WTC11 (cell line): ENCODE data around the gene DMAC1. TPM values are rescaled to one million over a fixed set of nuclear protein-coding genes. Genes with fewer than 3 reads are reported as not detected.

ENCODE experiments used
- ATAC-seq: fragments of 200-7000 bp; cut with Tn5 transposase; 2 replicates; pipeline ENCODE4 v1.10.0; 2021; ENCODE audit warnings: mild to moderate bottlenecking, moderate library complexity
- CTCF ChIA-PET: fragments of 300-600 bp; sonication (Branson Sonifier 250); formaldehyde crosslinking; loops from one replicate; lab custom pipeline; 2021; ENCODE audit warnings: antibody characterized with exemption; lab: Charles Lee
- POLR2A ChIA-PET: fragments of 350-600 bp; sonication (Branson Sonifier 250); formaldehyde crosslinking; loops from one replicate; lab custom pipeline; 2021; ENCODE audit warnings: antibody characterized with exemption; lab: Charles Lee
- DNase-seq: peaks from one replicate; pipeline ENCODE4 v3.0.0; 2021; ENCODE audit warnings: low spot score
- H3K27ac Mint-ChIP-seq: 2 replicates; pipeline ENCODE4 v1.8.0; 2021; ENCODE audit warnings: mixed read lengths
- H3K27me3 Mint-ChIP-seq: 2 replicates; pipeline ENCODE4 v1.8.0; 2021; ENCODE audit warnings: low read depth, mild to moderate bottlenecking, moderate library complexity, mixed read lengths
- H3K36me3 Mint-ChIP-seq: 2 replicates; pipeline ENCODE4 v1.8.0; 2021; ENCODE audit warnings: mixed read lengths
- H3K4me1 Mint-ChIP-seq: 2 replicates; pipeline ENCODE4 v1.8.0; 2022; ENCODE audit warnings: mixed read lengths
- H3K4me3 Mint-ChIP-seq: 2 replicates; pipeline ENCODE4 v1.8.0; 2021; ENCODE audit warnings: mild to moderate bottlenecking, moderate library complexity, mixed read lengths
- H3K9me3 Mint-ChIP-seq: 2 replicates; pipeline ENCODE4 v1.8.0; 2021; ENCODE audit warnings: mixed read lengths
- CREB1 ChIP-seq: sonication (generic); formaldehyde crosslinking; IDR thresholded peaks from 2 replicates; pipeline ENCODE4 v1.8.0; 2023; ENCODE audit warnings: mild to moderate bottlenecking, missing genetic modification reagents
- HMGA2 ChIP-seq: fragments of 250-450 bp; sonication (Bioruptor Pico); IDR thresholded peaks from 2 replicates; pipeline ENCODE4 v1.4.0; 2021; ENCODE audit warnings: mild to moderate bottlenecking, moderate library complexity
- IRF2 ChIP-seq: sonication (generic); formaldehyde crosslinking; IDR thresholded peaks from 2 replicates; pipeline ENCODE4 v1.8.0; 2022; ENCODE audit warnings: low read depth, missing genetic modification reagents, borderline replicate concordance
- JAZF1 ChIP-seq: fragments of 250-450 bp; sonication (Bioruptor Pico); IDR thresholded peaks from 2 replicates; pipeline ENCODE4 v1.9.0; 2021; ENCODE audit warnings: moderate library complexity, mild to moderate bottlenecking, inconsistent platforms
- MYBL2 ChIP-seq: sonication (generic); formaldehyde crosslinking; IDR thresholded peaks from 2 replicates; pipeline ENCODE4 v1.8.1; 2023; ENCODE audit warnings: mild to moderate bottlenecking, moderate library complexity, missing genetic modification reagents
- NR3C1 ChIP-seq: sonication (generic); formaldehyde crosslinking; conservative IDR thresholded peaks from 2 replicates; pipeline ENCODE4 v1.8.1; 2023; ENCODE audit warnings: low read depth, mild to moderate bottlenecking, missing genetic modification reagents
- PRRX2 ChIP-seq: fragments of 250-450 bp; sonication (Bioruptor Pico); IDR thresholded peaks from 2 replicates; pipeline ENCODE4 v1.8.0; 2021; ENCODE audit warnings: mild to moderate bottlenecking
- RELA ChIP-seq: sonication (generic); formaldehyde crosslinking; IDR thresholded peaks from 2 replicates; pipeline ENCODE4 v1.8.1; 2022; ENCODE audit warnings: missing genetic modification reagents, mild to moderate bottlenecking, borderline replicate concordance
- RORB ChIP-seq: fragments of 250-450 bp; sonication (Bioruptor Pico); IDR thresholded peaks from 2 replicates; pipeline ENCODE4 v1.9.0; 2021; ENCODE audit warnings: mild to moderate bottlenecking
- TEAD4 ChIP-seq: sonication (generic); formaldehyde crosslinking; IDR thresholded peaks from 2 replicates; pipeline ENCODE4 v1.8.0; 2022; ENCODE audit warnings: mild to moderate bottlenecking, missing genetic modification reagents
- ZBTB21 ChIP-seq: sonication (generic); formaldehyde crosslinking; IDR thresholded peaks from 2 replicates; pipeline ENCODE4 v1.8.1; 2023; ENCODE audit warnings: mild to moderate bottlenecking, missing genetic modification reagents, borderline replicate concordance
- ZNF423 ChIP-seq: fragments of 250-450 bp; sonication (Bioruptor Pico); IDR thresholded peaks from 2 replicates; pipeline ENCODE4 v2.1.2; 2022; ENCODE audit warnings: mild to moderate bottlenecking, moderate library complexity
- total RNA-seq: library from RNA; stranded (reverse); gene quantifications from 3 replicates; pipeline ENCODE4 v1.2.3, GENCODE V29; 2021
- TF ChIP-seq, protein P1 (sequence below): sonication (generic); formaldehyde crosslinking; IDR thresholded peaks from 2 replicates; pipeline ENCODE4 v1.8.1; 2022; ENCODE audit warnings: low read depth, missing genetic modification reagents, borderline replicate concordance
- TF ChIP-seq, protein P2 (sequence below): sonication (generic); formaldehyde crosslinking; IDR thresholded peaks from 2 replicates; pipeline ENCODE4 v1.8.0; 2022; ENCODE audit warnings: mild to moderate bottlenecking, missing genetic modification reagents
- TF ChIP-seq, protein P3 (sequence below): fragments of 200-600 bp; IDR thresholded peaks from 2 replicates; pipeline ENCODE4 v1.8.0; 2022; ENCODE audit warnings: antibody characterized with exemption
- TF ChIP-seq, protein P4 (sequence below): sonication (generic); formaldehyde crosslinking; IDR thresholded peaks from 2 replicates; pipeline ENCODE4 v1.8.1; 2023; ENCODE audit warnings: mild to moderate bottlenecking, moderate library complexity, missing genetic modification reagents
- TF ChIP-seq, protein P5 (sequence below): sonication (generic); formaldehyde crosslinking; conservative IDR thresholded peaks from 2 replicates; pipeline ENCODE4 v1.8.1; 2022; ENCODE audit warnings: mild to moderate bottlenecking, missing genetic modification reagents
- TF ChIP-seq, protein P6 (sequence below): sonication (generic); formaldehyde crosslinking; IDR thresholded peaks from 2 replicates; pipeline ENCODE4 v1.8.0; 2022; ENCODE audit warnings: mild to moderate bottlenecking, missing genetic modification reagents

DMAC1 gene
- total RNA-seq, 1 experiment from 2014 or later = 71.2 TPM

DNA sequence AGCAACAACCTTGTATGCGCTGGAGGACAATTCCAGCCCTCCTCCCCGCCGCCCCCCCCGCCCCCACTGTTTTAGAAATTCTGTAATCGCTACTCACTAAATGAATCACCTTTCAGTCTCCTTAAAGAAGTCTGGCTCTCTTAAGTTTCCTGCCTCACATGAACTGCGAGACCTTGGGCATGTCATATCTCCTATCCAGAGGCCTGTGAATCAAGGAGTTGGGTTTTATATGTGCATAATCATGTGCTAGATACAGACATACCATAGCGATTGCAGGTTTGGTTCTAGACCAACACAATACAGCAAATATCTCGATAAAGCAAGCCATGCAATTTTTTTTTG lies 337 bp upstream of the DMAC1 start:
- Mint-ChIP-seq H3K27ac (no peak overlapping the region; the same call in 1 of the 2 replicates), H3K9me3 (no peaks in the 10 kb centered on the region), H3K36me3 (peaks cover 28% of the 10 kb centered on the region), H3K27me3 (no peaks in the 10 kb centered on the region), H3K4me1 (peaks cover 12% of the 10 kb centered on the region), H3K4me3 (peak overlapping the region; percentile 92)
- TF ChIP-seq PRRX2 (CRISPR knock-in tag) = no peak
- no peak for TF ChIP-seq TEAD4
- no peak for TF ChIP-seq CREB1 (CRISPR knock-in tag)
- TF ChIP-seq RORB (CRISPR knock-in tag) = no peak
- TF ChIP-seq RELA (CRISPR knock-in tag) = no peak
- no peak for TF ChIP-seq IRF2 (CRISPR knock-in tag)
- TF ChIP-seq, protein P1, sequence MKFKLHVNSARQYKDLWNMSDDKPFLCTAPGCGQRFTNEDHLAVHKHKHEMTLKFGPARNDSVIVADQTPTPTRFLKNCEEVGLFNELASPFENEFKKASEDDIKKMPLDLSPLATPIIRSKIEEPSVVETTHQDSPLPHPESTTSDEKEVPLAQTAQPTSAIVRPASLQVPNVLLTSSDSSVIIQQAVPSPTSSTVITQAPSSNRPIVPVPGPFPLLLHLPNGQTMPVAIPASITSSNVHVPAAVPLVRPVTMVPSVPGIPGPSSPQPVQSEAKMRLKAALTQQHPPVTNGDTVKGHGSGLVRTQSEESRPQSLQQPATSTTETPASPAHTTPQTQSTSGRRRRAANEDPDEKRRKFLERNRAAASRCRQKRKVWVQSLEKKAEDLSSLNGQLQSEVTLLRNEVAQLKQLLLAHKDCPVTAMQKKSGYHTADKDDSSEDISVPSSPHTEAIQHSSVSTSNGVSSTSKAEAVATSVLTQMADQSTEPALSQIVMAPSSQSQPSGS (CRISPR knock-in tag) = no peak
- TF ChIP-seq, protein P2, sequence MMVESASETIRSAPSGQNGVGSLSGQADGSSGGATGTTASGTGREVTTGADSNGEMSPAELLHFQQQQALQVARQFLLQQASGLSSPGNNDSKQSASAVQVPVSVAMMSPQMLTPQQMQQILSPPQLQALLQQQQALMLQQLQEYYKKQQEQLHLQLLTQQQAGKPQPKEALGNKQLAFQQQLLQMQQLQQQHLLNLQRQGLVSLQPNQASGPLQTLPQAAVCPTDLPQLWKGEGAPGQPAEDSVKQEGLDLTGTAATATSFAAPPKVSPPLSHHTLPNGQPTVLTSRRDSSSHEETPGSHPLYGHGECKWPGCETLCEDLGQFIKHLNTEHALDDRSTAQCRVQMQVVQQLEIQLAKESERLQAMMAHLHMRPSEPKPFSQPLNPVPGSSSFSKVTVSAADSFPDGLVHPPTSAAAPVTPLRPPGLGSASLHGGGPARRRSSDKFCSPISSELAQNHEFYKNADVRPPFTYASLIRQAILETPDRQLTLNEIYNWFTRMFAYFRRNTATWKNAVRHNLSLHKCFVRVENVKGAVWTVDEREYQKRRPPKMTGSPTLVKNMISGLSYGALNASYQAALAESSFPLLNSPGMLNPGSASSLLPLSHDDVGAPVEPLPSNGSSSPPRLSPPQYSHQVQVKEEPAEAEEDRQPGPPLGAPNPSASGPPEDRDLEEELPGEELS = no peak
- TF ChIP-seq, protein P3, sequence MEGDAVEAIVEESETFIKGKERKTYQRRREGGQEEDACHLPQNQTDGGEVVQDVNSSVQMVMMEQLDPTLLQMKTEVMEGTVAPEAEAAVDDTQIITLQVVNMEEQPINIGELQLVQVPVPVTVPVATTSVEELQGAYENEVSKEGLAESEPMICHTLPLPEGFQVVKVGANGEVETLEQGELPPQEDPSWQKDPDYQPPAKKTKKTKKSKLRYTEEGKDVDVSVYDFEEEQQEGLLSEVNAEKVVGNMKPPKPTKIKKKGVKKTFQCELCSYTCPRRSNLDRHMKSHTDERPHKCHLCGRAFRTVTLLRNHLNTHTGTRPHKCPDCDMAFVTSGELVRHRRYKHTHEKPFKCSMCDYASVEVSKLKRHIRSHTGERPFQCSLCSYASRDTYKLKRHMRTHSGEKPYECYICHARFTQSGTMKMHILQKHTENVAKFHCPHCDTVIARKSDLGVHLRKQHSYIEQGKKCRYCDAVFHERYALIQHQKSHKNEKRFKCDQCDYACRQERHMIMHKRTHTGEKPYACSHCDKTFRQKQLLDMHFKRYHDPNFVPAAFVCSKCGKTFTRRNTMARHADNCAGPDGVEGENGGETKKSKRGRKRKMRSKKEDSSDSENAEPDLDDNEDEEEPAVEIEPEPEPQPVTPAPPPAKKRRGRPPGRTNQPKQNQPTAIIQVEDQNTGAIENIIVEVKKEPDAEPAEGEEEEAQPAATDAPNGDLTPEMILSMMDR = no peak
- TF ChIP-seq ZNF423 = no peak
- TF ChIP-seq MYBL2 (CRISPR knock-in tag) = no peak
- TF ChIP-seq JAZF1 (CRISPR knock-in tag) = no peak
- TF ChIP-seq NR3C1 (CRISPR knock-in tag) = no peak
- TF ChIP-seq, protein P4, sequence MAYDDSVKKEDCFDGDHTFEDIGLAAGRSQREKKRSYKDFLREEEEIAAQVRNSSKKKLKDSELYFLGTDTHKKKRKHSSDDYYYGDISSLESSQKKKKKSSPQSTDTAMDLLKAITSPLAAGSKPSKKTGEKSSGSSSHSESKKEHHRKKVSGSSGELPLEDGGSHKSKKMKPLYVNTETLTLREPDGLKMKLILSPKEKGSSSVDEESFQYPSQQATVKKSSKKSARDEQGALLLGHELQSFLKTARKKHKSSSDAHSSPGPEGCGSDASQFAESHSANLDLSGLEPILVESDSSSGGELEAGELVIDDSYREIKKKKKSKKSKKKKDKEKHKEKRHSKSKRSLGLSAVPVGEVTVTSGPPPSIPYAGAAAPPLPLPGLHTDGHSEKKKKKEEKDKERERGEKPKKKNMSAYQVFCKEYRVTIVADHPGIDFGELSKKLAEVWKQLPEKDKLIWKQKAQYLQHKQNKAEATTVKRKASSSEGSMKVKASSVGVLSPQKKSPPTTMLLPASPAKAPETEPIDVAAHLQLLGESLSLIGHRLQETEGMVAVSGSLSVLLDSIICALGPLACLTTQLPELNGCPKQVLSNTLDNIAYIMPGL = no peak
- POLR2A ChIA-PET = no interaction called here
- DNase-seq (no peak), ATAC-seq (no peak)
- CTCF ChIA-PET = no interaction called here

DNA sequence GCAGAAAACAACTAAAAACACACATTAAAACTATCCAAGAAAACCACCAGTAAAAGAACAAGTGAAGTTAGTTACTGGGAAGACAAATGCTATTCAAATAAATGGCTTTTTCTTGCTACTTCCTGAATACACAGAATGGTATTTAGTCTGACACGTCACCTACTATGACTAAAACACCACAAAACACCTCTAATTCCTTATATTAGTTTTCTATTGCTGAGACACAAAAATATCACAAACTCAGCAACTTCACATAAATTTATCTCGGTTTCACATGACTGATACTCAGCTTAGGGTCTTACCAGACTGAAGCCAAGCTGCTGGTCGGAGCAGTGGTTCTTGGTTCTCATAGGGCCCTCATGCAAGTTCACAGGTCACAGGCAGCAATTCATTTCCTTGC lies 5.4 kb downstream of the DMAC1 start:
- DNase-seq (no peak), ATAC-seq (no peak)
- Mint-ChIP-seq H3K4me3 (no peak overlapping the region), H3K9me3 (no peaks in the 10 kb centered on the region), H3K27me3 (no peaks in the 10 kb centered on the region), H3K36me3 (peaks cover 56% of the 10 kb centered on the region), H3K4me1 (peaks cover 6% of the 10 kb centered on the region), H3K27ac (no peak overlapping the region)
- TF ChIP-seq NR3C1 (CRISPR knock-in tag) = no peak
- TF ChIP-seq ZBTB21 (CRISPR knock-in tag) = no peak
- TF ChIP-seq, protein P5, sequence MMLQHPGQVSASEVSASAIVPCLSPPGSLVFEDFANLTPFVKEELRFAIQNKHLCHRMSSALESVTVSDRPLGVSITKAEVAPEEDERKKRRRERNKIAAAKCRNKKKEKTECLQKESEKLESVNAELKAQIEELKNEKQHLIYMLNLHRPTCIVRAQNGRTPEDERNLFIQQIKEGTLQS (CRISPR knock-in tag) = no peak
- TF ChIP-seq HMGA2 (CRISPR knock-in tag) = no peak
- no peak for TF ChIP-seq RELA (CRISPR knock-in tag)
- TF ChIP-seq, protein P6, sequence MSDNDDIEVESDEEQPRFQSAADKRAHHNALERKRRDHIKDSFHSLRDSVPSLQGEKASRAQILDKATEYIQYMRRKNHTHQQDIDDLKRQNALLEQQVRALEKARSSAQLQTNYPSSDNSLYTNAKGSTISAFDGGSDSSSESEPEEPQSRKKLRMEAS (CRISPR knock-in tag) = no peak
- ChIA-PET CTCF (no interaction called here), POLR2A (no interaction called here)
